NOMO-1 treated with dmso at 0.1 percent for 144 hours (cell line): Measurements from ENCODE around the gene ENPP1.
"Not testable (repeated sequence)": the region's sequence is repeated elsewhere in the genome, so short reads cannot be mapped to it uniquely, and the experiment has no call there.

Experiments used
- DNase-seq: peaks from one replicate; lab custom pipeline; 2025; ENCODE audit not compliant: unreplicated experiment; lab: John Stamatoyannopoulos, UW

ENPP1 gene

DNA sequence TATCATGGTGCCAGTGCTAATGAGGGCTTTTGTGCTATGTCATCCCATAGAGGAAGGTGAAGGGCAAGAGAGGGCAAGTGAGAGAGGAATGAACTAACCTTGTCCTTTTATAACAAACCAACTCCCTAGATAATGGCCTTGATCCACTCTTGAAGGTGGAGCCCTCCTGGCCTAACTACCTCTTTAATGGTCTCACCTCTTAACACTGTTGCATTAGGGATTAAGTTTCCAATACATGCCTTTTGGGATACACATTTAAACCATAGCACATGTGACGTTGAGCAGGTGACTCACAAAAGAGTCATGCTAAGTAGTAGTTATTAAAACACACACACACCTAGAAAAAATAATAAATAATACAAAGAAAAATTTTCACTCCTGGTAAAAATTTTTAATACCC lies 106.4 kb downstream of the ENPP1 start:
- no peak for DNase-seq

DNA sequence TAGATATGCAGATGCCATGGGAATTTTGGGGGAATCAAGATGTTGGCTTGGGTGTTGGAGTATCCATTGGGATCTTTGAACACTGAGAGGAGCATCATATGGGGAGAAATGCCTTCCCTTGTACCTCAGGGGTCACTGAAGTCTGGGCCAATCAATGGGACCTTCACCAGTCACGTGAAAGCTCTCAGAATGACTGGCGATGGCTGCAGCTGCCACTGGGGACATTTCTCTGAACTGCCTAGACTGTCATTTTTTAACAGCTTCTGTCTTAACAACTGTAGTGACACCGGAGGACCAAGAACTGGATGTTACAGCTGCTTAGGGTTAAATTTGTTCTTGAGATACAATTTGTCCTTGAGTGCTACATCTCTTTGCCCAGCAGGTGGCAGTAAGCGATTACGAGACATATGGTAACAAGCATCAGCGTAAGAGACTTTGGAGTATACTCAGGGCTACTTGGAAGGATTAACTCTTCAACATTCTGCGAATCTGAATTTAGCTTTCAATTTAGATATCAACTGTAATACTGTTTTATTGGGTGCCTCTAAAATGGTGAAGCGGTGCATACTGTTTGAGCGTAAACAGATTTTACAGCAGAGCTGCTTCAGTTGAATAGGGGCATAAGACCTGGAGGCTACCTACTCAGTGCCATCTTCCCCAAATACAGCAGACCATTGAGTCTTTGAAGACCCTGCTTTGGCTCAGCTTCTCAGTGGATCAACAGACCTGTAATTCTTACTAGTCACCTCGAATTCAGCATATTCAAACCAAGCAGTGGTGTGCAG lies 107.3 kb downstream of the ENPP1 start:
- DNase-seq: peak; percentile 34

GRCh38 chr6:131916091-131916796 lies 108.4 kb downstream of the ENPP1 start:
- not testable (repeated sequence) for DNase-seq

DNA sequence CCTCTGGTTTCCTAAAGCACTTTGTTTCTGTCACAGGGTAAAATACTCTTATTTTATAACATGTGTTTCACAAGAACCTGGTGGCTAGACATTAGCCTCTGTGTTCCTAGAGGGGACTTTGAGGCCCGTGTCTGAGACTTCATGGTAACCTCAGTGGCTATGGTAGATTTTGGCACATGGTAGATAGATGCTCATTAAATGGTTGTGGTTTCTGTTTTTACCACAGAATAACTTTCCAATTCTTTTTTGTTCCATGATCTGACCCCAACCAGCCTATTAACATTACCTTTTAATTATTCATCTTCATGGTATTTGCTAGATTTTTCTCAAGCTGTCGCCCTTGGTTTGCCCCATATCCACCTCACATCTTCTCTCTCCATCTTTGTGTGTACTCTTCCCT lies 109.0 kb downstream of the ENPP1 start:
- no peak for DNase-seq

DNA sequence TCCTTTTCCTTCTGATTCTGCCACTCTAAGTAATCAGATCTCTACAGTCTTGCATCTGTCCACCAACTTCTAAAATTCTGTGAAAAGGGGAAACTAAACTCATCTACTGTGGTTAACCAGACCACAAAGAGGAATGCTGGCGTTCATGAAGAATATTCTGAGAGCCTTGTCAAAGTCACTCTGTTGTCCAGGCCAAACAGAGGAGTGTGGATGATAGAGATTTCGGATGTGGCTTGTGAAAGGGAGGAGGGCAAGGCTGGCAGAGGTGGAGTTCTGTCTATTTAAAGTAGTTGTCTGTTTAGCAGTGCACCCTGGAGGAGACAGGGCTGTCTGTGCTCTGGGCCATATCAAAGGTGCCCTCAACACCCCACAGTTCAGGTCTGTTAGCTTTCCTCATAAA lies 109.5 kb downstream of the ENPP1 start:
- DNase-seq: peak; percentile 11

DNA sequence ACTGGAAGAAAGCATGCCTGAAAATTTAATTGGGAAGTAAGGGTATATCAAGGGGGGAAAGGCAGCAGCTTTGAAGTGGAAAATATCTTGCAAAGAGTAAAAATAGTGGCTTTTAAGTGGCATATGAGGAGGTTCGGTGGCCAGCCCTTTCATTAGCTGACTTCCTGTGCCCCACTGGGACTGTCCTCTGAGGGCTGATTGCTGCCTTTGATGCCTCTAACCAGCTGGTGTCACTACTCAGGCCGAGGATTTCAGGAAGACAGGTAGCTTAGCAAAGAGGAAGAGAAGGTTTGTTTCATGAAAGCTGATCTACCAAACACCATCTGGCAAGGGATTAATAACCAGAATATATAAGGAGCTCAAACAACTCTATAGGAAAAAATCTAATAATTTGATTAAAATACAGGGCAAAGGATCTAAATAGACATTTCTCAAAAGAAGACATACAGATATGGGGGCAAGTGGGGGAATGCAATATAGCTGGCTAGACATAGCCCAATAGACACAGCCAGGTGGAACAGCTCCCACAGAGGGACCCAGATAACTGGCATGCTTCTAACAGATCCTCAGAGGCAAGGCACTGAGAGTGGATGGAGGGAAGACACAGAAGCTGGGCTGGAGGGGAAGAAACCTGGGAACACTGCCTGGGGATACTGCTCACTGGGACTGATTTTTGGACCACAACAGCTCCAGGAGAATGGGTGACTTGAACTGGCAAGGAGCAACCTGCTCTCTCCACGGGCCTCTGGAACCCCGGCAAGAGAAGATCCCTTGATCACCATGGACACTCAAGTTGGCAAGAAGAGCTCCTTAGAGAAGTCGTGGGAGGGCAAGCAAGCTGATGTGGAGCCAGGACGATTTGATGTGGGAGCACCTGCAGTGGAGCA lies 110.2 kb downstream of the ENPP1 start:
- DNase-seq: no peak

- no peak for DNase-seq
These were observed 111.0 kb downstream of the ENPP1 start for GRCh38 chr6:131918650-131919355.

GRCh38 chr6:131920656-131921055 lies 112.8 kb downstream of the ENPP1 start:
- DNase-seq: no peak

GRCh38 chr6:131923356-131923755 lies 115.5 kb downstream of the ENPP1 start:
- DNase-seq: no peak

DNA sequence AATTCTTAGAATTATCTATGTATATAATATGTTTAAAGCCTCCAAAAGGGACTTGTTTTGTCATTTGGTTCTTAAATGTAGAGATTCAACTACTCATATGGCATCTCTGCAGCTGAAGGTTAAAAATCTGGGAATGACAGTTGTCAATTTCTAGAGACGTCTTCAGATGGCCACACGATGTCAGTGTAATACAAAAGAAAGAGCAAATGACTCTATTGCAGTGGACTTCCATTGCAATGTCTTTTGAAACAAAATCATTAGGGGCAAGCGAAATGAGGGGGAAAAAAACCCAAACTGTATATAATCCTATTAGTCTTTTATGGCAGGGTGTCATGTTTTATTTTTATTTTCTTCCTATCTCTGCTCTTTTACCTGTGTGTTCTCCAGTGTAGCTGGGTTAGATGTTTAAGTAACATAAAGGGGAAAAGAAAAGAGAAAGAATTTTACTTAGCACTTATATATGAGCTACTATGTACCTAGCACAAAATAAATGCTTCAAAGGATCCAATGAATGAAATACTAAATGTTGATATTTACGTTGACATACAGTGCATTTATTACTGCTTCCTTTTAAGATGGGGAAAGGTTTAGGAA lies 117.2 kb downstream of the ENPP1 start:
- DNase-seq: no peak

GRCh38 chr6:131929264-131929663 lies 121.4 kb downstream of the ENPP1 start:
- DNase-seq: no peak

DNA sequence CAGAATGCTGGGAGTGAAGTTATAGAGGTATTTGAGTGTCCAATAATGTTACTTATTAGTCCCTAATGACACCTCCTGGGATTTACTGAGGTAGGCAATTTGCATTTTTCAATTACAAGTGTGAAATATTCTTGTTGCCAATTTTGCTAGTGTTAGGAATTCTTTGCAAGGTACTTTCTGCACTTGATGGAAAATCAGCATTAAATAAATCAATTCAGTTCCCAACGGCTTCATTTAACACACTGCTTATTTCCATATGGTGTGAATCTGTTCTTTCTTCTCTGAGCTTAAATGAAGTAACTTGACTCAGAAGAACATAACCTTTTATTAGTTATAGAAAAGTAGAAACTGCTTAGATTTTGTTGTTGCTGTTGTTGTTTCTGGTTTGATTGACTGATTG lies 122.2 kb downstream of the ENPP1 start:
- DNase-seq: no peak

- DNase-seq: no peak
These were observed 123.4 kb downstream of the ENPP1 start for GRCh38 chr6:131931063-131931750.

DNA sequence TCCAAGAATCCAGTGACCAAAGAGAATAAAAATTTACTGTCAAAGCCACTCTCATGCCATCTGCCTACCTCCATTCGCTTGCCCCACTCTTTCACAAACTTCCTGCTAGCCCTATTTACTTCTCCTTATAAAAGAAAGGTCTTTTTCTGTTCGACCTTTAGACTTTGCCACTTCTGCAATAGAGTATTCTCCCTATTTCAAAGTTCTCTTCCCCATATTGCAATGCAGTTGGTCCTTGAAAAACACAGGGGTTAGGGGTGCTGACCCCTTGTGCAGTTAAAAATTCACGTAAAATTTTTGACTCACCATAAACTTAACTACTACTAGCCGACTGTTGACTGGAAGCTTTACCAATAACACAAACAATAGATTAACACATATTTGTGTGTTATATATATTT lies 128.3 kb downstream of the ENPP1 start:
- peak; percentile 78 for DNase-seq

DNA sequence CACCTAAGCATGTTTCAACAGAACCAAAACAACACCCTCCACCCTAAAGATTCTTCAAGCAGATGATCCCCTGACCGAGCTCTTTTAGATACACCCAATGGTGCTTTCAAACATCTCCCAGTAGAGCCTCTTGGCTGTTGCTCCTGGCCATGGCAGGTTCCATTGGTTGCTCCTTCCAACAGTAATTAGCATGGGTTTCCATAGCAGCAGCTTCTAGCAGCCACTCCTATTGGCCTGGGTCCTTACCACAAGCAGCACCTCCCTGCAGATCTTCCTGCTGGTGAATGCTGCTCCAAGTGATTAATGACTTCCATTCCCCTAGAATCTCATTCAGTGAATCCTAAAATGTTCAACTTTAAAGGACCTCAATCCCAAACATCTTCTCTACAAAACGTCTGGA lies 129.4 kb downstream of the ENPP1 start:
- no peak for DNase-seq

- no peak for DNase-seq
These were observed 130.1 kb downstream of the ENPP1 start for GRCh38 chr6:131937703-131938631.
